ENCODE measurements around the gene PTCHD4. TPM values are rescaled to one million over a fixed set of nuclear protein-coding genes. Genes with fewer than 3 reads are reported as not detected.
"Not testable (repeated sequence)": the region's sequence is repeated elsewhere in the genome, so short reads cannot be mapped to it uniquely, and the experiment has no call there.

Gene PTCHD4
- total and polyA plus RNA-seq, 2 of the 13 experiments (the other 11 are each of a cell fraction or from before 2014, with no cell fraction given): 28.4 to 32.9 TPM

DNA sequence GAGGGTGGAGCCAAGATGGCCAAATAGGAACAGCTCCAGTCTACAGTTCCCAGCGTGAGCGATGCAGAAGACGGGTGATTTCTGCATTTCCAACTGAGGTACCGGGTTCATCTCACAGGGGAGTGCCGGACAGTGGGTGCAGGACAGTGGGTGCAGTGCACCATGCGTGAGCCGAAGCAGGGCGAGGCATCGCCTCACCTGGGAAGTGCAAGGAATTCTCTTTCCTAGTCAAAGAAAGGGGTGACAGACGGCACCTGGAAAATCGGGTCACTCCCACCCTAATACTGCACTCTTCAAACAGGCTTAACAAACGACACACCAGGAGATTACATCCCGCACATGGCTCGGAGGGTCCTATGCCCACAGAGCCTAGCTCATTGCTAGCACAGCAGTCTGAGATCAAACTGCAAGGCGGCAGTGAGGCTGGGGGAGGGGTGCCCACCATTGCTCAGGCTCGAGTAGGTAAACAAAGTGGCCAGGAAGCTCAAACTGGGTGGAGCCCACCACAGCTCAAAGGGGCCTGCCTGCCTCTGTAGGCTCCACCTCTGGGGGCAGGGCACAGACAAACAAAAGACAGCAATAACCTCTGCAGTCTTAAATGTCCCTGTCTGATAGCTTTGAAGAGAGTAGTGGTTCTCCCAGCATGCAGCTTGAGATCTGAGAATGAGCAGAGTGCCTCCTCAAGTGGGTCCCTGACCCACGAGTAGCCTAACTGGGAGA is 8.4 kb downstream of the PTCHD4 start (continued):
- TF ChIP-seq, protein P1, sequence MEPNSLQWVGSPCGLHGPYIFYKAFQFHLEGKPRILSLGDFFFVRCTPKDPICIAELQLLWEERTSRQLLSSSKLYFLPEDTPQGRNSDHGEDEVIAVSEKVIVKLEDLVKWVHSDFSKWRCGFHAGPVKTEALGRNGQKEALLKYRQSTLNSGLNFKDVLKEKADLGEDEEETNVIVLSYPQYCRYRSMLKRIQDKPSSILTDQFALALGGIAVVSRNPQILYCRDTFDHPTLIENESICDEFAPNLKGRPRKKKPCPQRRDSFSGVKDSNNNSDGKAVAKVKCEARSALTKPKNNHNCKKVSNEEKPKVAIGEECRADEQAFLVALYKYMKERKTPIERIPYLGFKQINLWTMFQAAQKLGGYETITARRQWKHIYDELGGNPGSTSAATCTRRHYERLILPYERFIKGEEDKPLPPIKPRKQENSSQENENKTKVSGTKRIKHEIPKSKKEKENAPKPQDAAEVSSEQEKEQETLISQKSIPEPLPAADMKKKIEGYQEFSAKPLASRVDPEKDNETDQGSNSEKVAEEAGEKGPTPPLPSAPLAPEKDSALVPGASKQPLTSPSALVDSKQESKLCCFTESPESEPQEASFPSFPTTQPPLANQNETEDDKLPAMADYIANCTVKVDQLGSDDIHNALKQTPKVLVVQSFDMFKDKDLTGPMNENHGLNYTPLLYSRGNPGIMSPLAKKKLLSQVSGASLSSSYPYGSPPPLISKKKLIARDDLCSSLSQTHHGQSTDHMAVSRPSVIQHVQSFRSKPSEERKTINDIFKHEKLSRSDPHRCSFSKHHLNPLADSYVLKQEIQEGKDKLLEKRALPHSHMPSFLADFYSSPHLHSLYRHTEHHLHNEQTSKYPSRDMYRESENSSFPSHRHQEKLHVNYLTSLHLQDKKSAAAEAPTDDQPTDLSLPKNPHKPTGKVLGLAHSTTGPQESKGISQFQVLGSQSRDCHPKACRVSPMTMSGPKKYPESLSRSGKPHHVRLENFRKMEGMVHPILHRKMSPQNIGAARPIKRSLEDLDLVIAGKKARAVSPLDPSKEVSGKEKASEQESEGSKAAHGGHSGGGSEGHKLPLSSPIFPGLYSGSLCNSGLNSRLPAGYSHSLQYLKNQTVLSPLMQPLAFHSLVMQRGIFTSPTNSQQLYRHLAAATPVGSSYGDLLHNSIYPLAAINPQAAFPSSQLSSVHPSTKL (CRISPR knock-in tag; IDR thresholded peaks at IDR 0.05): peak; percentile 97
- TF ChIP-seq, protein P2, sequence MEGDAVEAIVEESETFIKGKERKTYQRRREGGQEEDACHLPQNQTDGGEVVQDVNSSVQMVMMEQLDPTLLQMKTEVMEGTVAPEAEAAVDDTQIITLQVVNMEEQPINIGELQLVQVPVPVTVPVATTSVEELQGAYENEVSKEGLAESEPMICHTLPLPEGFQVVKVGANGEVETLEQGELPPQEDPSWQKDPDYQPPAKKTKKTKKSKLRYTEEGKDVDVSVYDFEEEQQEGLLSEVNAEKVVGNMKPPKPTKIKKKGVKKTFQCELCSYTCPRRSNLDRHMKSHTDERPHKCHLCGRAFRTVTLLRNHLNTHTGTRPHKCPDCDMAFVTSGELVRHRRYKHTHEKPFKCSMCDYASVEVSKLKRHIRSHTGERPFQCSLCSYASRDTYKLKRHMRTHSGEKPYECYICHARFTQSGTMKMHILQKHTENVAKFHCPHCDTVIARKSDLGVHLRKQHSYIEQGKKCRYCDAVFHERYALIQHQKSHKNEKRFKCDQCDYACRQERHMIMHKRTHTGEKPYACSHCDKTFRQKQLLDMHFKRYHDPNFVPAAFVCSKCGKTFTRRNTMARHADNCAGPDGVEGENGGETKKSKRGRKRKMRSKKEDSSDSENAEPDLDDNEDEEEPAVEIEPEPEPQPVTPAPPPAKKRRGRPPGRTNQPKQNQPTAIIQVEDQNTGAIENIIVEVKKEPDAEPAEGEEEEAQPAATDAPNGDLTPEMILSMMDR (CRISPR knock-in tag; IDR thresholded peaks at IDR 0.05): peak; percentile 34; the same call in 1 of the 2 replicates
- TF ChIP-seq ZNF616 (CRISPR knock-in tag; IDR thresholded peaks at IDR 0.05; ENCODE audit: low read depth) (0 out of 2 replicates have a peak, but pooled peaks have one; percentile 40), ZNF598 (CRISPR knock-in tag; IDR thresholded peaks at IDR 0.05; ENCODE audit: borderline replicate concordance) (peak; percentile 80; the same call in 1 of the 2 replicates), HNF4A (CRISPR knock-in tag; IDR thresholded peaks at IDR 0.05) (peak; percentile 52), FOXA1 (CRISPR knock-in tag; IDR thresholded peaks at IDR 0.05) (peak; percentile 96), DPF2 (CRISPR knock-in tag; IDR thresholded peaks at IDR 0.05; ENCODE audit: borderline replicate concordance, low read depth) (peak; percentile 88), ZNF317 (CRISPR knock-in tag; IDR thresholded peaks at IDR 0.05) (peak; percentile 81; the same call in 1 of the 2 replicates), ZNF331 (CRISPR knock-in tag; IDR thresholded peaks at IDR 0.05) (peak; percentile 79; the same call in 1 of the 2 replicates), ZNF292 (CRISPR knock-in tag; IDR thresholded peaks at IDR 0.05; ENCODE audit: borderline replicate concordance, low read depth) (peak; percentile 92; the same call in 1 of the 2 replicates), KLF6 (CRISPR knock-in tag; IDR thresholded peaks at IDR 0.05) (peak; percentile 42; the same call in 1 of the 2 replicates), ZNF136 (CRISPR knock-in tag; IDR thresholded peaks at IDR 0.05; ENCODE audit: low read depth) (0 out of 2 replicates have a peak, but pooled peaks have one; percentile 66), ZSCAN21 (CRISPR knock-in tag; IDR thresholded peaks at IDR 0.05; ENCODE audit: borderline replicate concordance) (peak; percentile 64; the same call in 1 of the 2 replicates), ZNF777 (CRISPR knock-in tag; IDR thresholded peaks at IDR 0.05) (0 out of 2 replicates have a peak, but pooled peaks have one; percentile 22), RXRB (CRISPR knock-in tag; IDR thresholded peaks at IDR 0.05; ENCODE audit: borderline replicate concordance) (peak; percentile 53), KLF16 (CRISPR knock-in tag; IDR thresholded peaks at IDR 0.05) (peak in 1 of 2 experiments; percentile 52; a peak in 1 of 4 replicates), ZBTB7A (CRISPR knock-in tag; IDR thresholded peaks at IDR 0.05) (peak; percentile 68; the same call in 1 of the 2 replicates)
- not testable (repeated sequence) for TF ChIP-seq FOXA1 (IDR thresholded peaks at IDR 0.05)
- TF ChIP-seq, protein P3, sequence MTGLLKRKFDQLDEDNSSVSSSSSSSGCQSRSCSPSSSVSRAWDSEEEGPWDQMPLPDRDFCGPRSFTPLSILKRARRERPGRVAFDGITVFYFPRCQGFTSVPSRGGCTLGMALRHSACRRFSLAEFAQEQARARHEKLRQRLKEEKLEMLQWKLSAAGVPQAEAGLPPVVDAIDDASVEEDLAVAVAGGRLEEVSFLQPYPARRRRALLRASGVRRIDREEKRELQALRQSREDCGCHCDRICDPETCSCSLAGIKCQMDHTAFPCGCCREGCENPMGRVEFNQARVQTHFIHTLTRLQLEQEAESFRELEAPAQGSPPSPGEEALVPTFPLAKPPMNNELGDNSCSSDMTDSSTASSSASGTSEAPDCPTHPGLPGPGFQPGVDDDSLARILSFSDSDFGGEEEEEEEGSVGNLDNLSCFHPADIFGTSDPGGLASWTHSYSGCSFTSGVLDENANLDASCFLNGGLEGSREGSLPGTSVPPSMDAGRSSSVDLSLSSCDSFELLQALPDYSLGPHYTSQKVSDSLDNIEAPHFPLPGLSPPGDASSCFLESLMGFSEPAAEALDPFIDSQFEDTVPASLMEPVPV (CRISPR knock-in tag; IDR thresholded peaks at IDR 0.05): 0 out of 2 replicates have a peak, but pooled peaks have one; percentile 30
- TF ChIP-seq, protein P4, sequence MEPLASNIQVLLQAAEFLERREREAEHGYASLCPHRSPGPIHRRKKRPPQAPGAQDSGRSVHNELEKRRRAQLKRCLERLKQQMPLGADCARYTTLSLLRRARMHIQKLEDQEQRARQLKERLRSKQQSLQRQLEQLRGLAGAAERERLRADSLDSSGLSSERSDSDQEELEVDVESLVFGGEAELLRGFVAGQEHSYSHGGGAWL (CRISPR knock-in tag; IDR thresholded peaks at IDR 0.05): 0 out of 2 replicates have a peak, but pooled peaks have one; percentile 37

Data from HepG2 (cell line).